Breast epithelium (tissue), 3 donors: Measurements from ENCODE around the gene OLFML2A.

Experiments
- POLR2A ChIP-seq: fragments of 450-650 bp; IDR thresholded peaks from one replicate; pipeline ENCODE4 v1.6.1; 2016; ENCODE audit warnings: antibody characterized with exemption, mild to moderate bottlenecking, moderate library complexity
- TF ChIP-seq, protein P1 (sequence below), 3 donors: fragments of 450-650 bp; IDR thresholded peaks; one replicate each; pipeline ENCODE4 v1.5.1; 2016 to 2017; ENCODE audit warnings: antibody characterized with exemption in 3 of 3, mild to moderate bottlenecking in 3 of 3, moderate library complexity in 3 of 3

DNA sequence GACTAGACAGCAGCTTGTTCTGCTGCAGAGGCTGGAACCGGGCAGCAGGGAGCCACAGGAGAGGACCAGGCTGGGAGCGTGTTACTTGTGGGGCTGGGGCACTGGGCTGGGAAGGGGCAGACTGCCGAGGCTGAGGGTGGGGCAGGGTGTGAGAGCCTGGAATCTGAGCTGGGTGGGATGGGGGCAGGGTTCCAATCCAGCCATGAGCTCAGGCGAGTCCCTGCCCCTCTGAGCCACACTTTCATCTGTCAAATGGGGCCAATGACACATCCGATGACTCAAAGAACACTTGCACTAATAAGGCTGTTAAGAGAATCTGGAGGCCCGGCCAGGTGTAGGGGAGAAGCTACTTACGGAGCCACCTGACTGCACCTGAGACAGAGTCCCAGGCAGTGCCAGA lies 57.7 kb downstream of the OLFML2A start:
- TF ChIP-seq, protein P1, sequence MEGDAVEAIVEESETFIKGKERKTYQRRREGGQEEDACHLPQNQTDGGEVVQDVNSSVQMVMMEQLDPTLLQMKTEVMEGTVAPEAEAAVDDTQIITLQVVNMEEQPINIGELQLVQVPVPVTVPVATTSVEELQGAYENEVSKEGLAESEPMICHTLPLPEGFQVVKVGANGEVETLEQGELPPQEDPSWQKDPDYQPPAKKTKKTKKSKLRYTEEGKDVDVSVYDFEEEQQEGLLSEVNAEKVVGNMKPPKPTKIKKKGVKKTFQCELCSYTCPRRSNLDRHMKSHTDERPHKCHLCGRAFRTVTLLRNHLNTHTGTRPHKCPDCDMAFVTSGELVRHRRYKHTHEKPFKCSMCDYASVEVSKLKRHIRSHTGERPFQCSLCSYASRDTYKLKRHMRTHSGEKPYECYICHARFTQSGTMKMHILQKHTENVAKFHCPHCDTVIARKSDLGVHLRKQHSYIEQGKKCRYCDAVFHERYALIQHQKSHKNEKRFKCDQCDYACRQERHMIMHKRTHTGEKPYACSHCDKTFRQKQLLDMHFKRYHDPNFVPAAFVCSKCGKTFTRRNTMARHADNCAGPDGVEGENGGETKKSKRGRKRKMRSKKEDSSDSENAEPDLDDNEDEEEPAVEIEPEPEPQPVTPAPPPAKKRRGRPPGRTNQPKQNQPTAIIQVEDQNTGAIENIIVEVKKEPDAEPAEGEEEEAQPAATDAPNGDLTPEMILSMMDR (IDR thresholded peaks at IDR 0.05): no peak
- TF ChIP-seq POLR2A: no peak
